H1 (cell line): ENCODE measurements around the gene IL7R. TPM values are rescaled to one million over a fixed set of nuclear protein-coding genes. Genes with fewer than 3 reads are reported as not detected.
"Not testable (repeated sequence)": the region's sequence is repeated elsewhere in the genome, so short reads cannot be mapped to it uniquely, and the experiment has no call there.

Source experiments
- CTCF ChIA-PET: fragments of 300-600 bp; sonication (Branson Sonifier 250); formaldehyde crosslinking; loops from one replicate; lab custom pipeline; 2021; ENCODE audit not compliant: partially characterized antibody; lab: Charles Lee
- POLR2A ChIA-PET: fragments of 300-600 bp; sonication (Branson Sonifier 250); formaldehyde crosslinking; loops from one replicate; lab custom pipeline; 2021; ENCODE audit warnings: inconsistent platforms; ENCODE audit not compliant: partially characterized antibody; lab: Charles Lee
- DNase-seq, 2 experiments: peaks; one replicate each; pipeline versions ENCODE4 v3.0.0 to v3.0.0-alpha.2; 2010 to 2022; ENCODE audit warnings: low spot score in 2 of 2, low read depth in 1 of 2, mixed read lengths in 1 of 2
- FAIRE-seq: peaks from 2 replicates; lab custom pipeline; 2011; peaks lifted over from hg19 to GRCh38; lab: Jason Lieb, UNC
- H2AFZ ChIP-seq: 2 replicates; pipeline ENCODE4 v1.8.1; 2012; ENCODE audit warnings: low read length, inconsistent platforms
- H2AK5ac ChIP-seq: 2 replicates; pipeline ENCODE4 v1.6.1; 2013; ENCODE audit warnings: low read depth, low read length
- H2BK120ac ChIP-seq: replicated peaks from 2 replicates; pipeline ENCODE3; 2013; ENCODE audit warnings: low read depth, low read length, inconsistent platforms
- H2BK12ac ChIP-seq: 2 replicates; pipeline ENCODE4 v1.6.1; 2013; ENCODE audit warnings: low read depth, low read length
- H2BK15ac ChIP-seq: 2 replicates; pipeline ENCODE4 v1.6.1; 2013; ENCODE audit warnings: low read length
- H2BK20ac ChIP-seq: 2 replicates; pipeline ENCODE4 v1.6.1; 2013; ENCODE audit warnings: low read length
- H2BK5ac ChIP-seq: 2 replicates; pipeline ENCODE4 v1.6.1; 2013; ENCODE audit warnings: low read depth, low read length
- H3K14ac ChIP-seq: 2 replicates; pipeline ENCODE4 v1.6.1; 2013; ENCODE audit warnings: inconsistent platforms; ENCODE audit not compliant: insufficient read length
- H3K18ac ChIP-seq: 2 replicates; pipeline ENCODE4 v1.6.1; 2013; ENCODE audit warnings: low read length; ENCODE audit errors: extremely low read depth
- H3K23ac ChIP-seq: 2 replicates; pipeline ENCODE4 v1.6.1; 2013; ENCODE audit warnings: inconsistent platforms; ENCODE audit not compliant: insufficient read length
- H3K23me2 ChIP-seq: 2 replicates; pipeline ENCODE4 v1.6.1; 2013; ENCODE audit warnings: low read depth, low read length
- H3K27ac ChIP-seq: 2 replicates; pipeline ENCODE4 v1.6.1; 2011; ENCODE audit warnings: low read depth, low read length, inconsistent platforms
- H3K27me3 ChIP-seq, 4 experiments: replicated peaks in 1 of 4; 1 replicate in 1 of 4; 2 replicates in 3 of 4; pipeline versions ENCODE4 v1.6.1 to v1.8.1; 2011 to 2013; ENCODE audit warnings: low read length in 3 of 4, mild to moderate bottlenecking in 3 of 4, inconsistent platforms in 2 of 4, mixed read lengths in 2 of 4, moderate library complexity in 1 of 4; ENCODE audit not compliant: control insufficient read depth in 3 of 4, insufficient read depth in 3 of 4; ENCODE audit errors: extremely low read depth in 1 of 4
- H3K36me3 ChIP-seq, 4 experiments: 2 replicates each; pipeline versions ENCODE4 v1.6.1 to v1.8.1; 2011 to 2013; ENCODE audit warnings: mild to moderate bottlenecking in 4 of 4, low read length in 3 of 4, moderate library complexity in 2 of 4, control low read depth in 1 of 4, inconsistent platforms in 1 of 4; ENCODE audit not compliant: insufficient read depth in 4 of 4, control insufficient read depth in 2 of 4
- H3K4ac ChIP-seq: replicated peaks from 2 replicates; pipeline ENCODE3; 2013; ENCODE audit warnings: low read length, low read depth, mixed read lengths, inconsistent platforms; ENCODE audit not compliant: insufficient read length
- H3K4me1 ChIP-seq, 4 experiments: replicated peaks in 1 of 4; 1 replicate in 1 of 4; 2 replicates in 3 of 4; pipeline versions ENCODE4 v1.6.1 to v1.8.1; 2011 to 2013; ENCODE audit warnings: low read length in 3 of 4, inconsistent platforms in 2 of 4, mixed read lengths in 1 of 4; ENCODE audit not compliant: insufficient read depth in 4 of 4, control insufficient read depth in 3 of 4
- H3K4me2 ChIP-seq, 2 experiments: 2 replicates each; pipeline versions ENCODE4 v1.6.1 to v1.8.1; 2011 to 2013; ENCODE audit warnings: low read depth in 2 of 2, low read length in 2 of 2, control low read depth in 1 of 2, inconsistent platforms in 1 of 2, mild to moderate bottlenecking in 1 of 2; ENCODE audit not compliant: insufficient read depth in 1 of 2
- H3K4me3 ChIP-seq, 4 experiments: fragments of 200-600, 300-600 bp in 1 of 4; sonication (generic), shearing (Covaris generic), sonication (Bioruptor Twin) in 1 of 4; 2 replicates each; pipeline versions ENCODE4 v1.5.1 to v1.8.1; 2011 to 2016; ENCODE audit warnings: low read length in 4 of 4, low read depth in 3 of 4, control low read depth in 2 of 4, inconsistent platforms in 2 of 4, mild to moderate bottlenecking in 2 of 4, mixed read lengths in 1 of 4, moderate library complexity in 1 of 4; ENCODE audit not compliant: insufficient read depth in 2 of 4; ENCODE audit errors: extremely low read depth in 1 of 4
- H3K56ac ChIP-seq: replicated peaks from 2 replicates; pipeline ENCODE3; 2013; ENCODE audit warnings: low read depth, mild to moderate bottlenecking, mixed read lengths, low read length, inconsistent platforms; ENCODE audit not compliant: insufficient read length
- H3K79me1 ChIP-seq: 2 replicates; pipeline ENCODE4 v1.6.1; 2013; ENCODE audit warnings: low read depth, low read length, control low read depth
- H3K79me2 ChIP-seq, 2 experiments: 2 replicates each; pipeline versions ENCODE4 v1.6.1 to v1.8.1; 2012 to 2013; ENCODE audit warnings: low read length in 2 of 2, mild to moderate bottlenecking in 2 of 2, inconsistent platforms in 1 of 2; ENCODE audit not compliant: insufficient read depth in 2 of 2, control insufficient read depth in 1 of 2
- H3K9ac ChIP-seq, 4 experiments: replicated peaks in 1 of 4; 1 replicate in 1 of 4; 2 replicates in 3 of 4; pipeline versions ENCODE4 v1.6.1 to v1.8.1; 2011 to 2013; ENCODE audit warnings: low read depth in 3 of 4, low read length in 3 of 4, control low read depth in 2 of 4, mild to moderate bottlenecking in 2 of 4, moderate library complexity in 2 of 4, inconsistent platforms in 1 of 4; ENCODE audit errors: extremely low read depth in 1 of 4
- H3K9me3 ChIP-seq, 2 experiments: 2 replicates each; pipeline versions ENCODE4 v1.6.1 to v1.8.1; 2012 to 2013; ENCODE audit warnings: mild to moderate bottlenecking in 2 of 2, moderate library complexity in 2 of 2, control low read depth in 1 of 2, inconsistent platforms in 1 of 2, low read depth in 1 of 2, low read length in 1 of 2, mixed read lengths in 1 of 2; ENCODE audit not compliant: insufficient read depth in 2 of 2
- H4K20me1 ChIP-seq, 2 experiments: replicated peaks in 1 of 2; 2 replicates each; pipeline versions ENCODE3 to v1.8.1; 2011 to 2013; ENCODE audit warnings: inconsistent platforms in 2 of 2, low read length in 2 of 2, mild to moderate bottlenecking in 1 of 2; ENCODE audit not compliant: insufficient read depth in 2 of 2, control insufficient read depth in 1 of 2
- H4K5ac ChIP-seq: 2 replicates; pipeline ENCODE4 v1.6.1; 2013; ENCODE audit warnings: low read length, low read depth, mixed read lengths, inconsistent platforms; ENCODE audit not compliant: insufficient read length
- H4K8ac ChIP-seq: 2 replicates; pipeline ENCODE4 v1.8.0; 2013; ENCODE audit warnings: mild to moderate bottlenecking, moderate library complexity, low read length, inconsistent platforms; ENCODE audit not compliant: insufficient read depth; ENCODE audit errors: extremely low read depth
- H4K91ac ChIP-seq: replicated peaks from 2 replicates; pipeline ENCODE3; 2013; ENCODE audit warnings: low read length, mixed read lengths, inconsistent platforms; ENCODE audit not compliant: insufficient read length
- WGBS, 2 experiments: shearing (Covaris generic) in 1 of 2; methylation state at CpG; one replicate each; pipeline versions ENCODE4 v1.1.6 to v1.1.7; 2013 to 2015; ENCODE audit warnings: low lambda C conversion rate in 2 of 2, mixed read lengths in 2 of 2, inconsistent platforms in 1 of 2, low coverage in 1 of 2, missing lambda C conversion rate in 1 of 2; ENCODE audit not compliant: insufficient replicate concordance in 2 of 2, insufficient coverage in 1 of 2, insufficient read length in 1 of 2; ENCODE audit errors: extremely low coverage in 1 of 2, missing lambda C conversion rate in 1 of 2; 5-methylcytosine and 5-hydroxymethylcytosine counted together
- polyA plus RNA-seq, 7 experiments: library from polyadenylated mRNA; depleted of rRNA in 3 of 7; stranded (reverse) in 5 of 7; unstranded in 2 of 7; fragments of >200 nt in 5 of 7; fragments of 200-250 nt in 2 of 7; gene quantifications; 1 replicate in 5 of 7; 2 replicates in 1 of 7; 4 replicates in 1 of 7; pipeline versions ENCODE4 v1.2.1 to v1.2.3, GENCODE V29; 2011 to 2013; ENCODE audit warnings: missing spikeins in 2 of 7, mixed read lengths in 2 of 7
- total RNA-seq: library from RNA; stranded (reverse); fragmentation: NEBNext Ultra II Directional; extraction: Animal tissue kit (Norgen Biotek cat#: 25700); gene quantifications from 2 replicates; pipeline ENCODE4 v1.2.1, GENCODE V29; 2021

Gene IL7R
- total and polyA plus RNA-seq, 2 of the 8 experiments (the other 6 are each of a cell fraction or from before 2014, with no cell fraction given), result not detected

DNA sequence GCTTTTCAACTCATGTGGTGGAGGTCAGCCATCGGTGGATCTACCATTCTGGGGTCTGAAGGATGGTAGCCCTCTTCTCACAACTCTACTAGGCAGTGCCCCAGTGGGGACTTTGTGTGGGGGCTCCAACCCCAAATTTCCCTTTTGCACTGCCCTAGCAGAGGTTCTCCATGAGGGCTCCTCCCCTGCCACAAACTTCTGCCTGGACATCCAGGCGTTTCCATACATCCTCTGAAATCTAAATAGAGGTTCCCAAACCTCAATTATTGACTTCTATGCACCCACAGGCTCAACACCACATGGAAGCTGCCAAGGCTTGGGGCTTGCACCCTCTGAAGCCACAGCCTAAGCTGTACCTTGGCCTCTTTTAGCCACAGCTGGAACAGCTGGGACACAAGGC lies 11.2 kb upstream of the IL7R start:
- H4K8ac ChIP-seq, H4K5ac ChIP-seq, DNase-seq, H3K56ac ChIP-seq, H3K14ac ChIP-seq, H4K20me1 ChIP-seq, H3K79me1 ChIP-seq, H3K18ac ChIP-seq, H2BK120ac ChIP-seq, H3K4me3 ChIP-seq, H3K27ac ChIP-seq, FAIRE-seq, POLR2A ChIA-PET, H3K23ac ChIP-seq, H3K27me3 ChIP-seq, H2BK5ac ChIP-seq, H3K4me2 ChIP-seq, CTCF ChIA-PET, H3K4me1 ChIP-seq, H3K9ac ChIP-seq, H3K23me2 ChIP-seq, H3K36me3 ChIP-seq, H2AFZ ChIP-seq, H3K4ac ChIP-seq, H2AK5ac ChIP-seq, H4K91ac ChIP-seq, H3K79me2 ChIP-seq, H2BK15ac ChIP-seq, H2BK20ac ChIP-seq, H2BK12ac ChIP-seq: not testable (repeated sequence)
- H3K9me3 ChIP-seq, result peaks cover 28 to 33% of the 10 kb centered on the region in 2 experiments
- WGBS, 2 experiments, result 63% methylated on average over 2 of the region's 2 CpGs; no CpG with 5 or more reads in 1 of the 2 experiments
